ENCODE results near the gene USP5.

DNA sequence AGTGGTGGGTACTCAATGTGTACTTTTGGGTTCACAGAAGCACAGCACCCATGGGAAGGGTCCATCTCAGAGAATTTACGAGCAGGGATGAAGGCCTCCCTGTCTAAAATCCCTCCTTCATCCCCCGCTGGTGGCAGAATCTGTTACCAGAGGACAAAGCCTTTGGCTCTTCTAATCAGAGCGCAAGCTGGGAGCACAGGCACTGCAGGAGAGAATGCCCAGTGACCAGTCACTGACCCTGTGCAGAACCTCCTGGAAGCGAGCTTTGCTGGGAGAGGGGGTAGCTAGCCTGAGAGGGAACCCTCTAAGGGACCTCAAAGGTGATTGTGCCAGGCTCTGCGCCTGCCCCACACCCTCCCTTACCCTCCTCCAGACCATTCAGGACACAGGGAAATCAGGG is 31.8 kb upstream of the USP5 start:
- TF ChIP-seq POLR2A (IDR thresholded peaks at IDR 0.05): no peak
- TF ChIP-seq, protein P1, sequence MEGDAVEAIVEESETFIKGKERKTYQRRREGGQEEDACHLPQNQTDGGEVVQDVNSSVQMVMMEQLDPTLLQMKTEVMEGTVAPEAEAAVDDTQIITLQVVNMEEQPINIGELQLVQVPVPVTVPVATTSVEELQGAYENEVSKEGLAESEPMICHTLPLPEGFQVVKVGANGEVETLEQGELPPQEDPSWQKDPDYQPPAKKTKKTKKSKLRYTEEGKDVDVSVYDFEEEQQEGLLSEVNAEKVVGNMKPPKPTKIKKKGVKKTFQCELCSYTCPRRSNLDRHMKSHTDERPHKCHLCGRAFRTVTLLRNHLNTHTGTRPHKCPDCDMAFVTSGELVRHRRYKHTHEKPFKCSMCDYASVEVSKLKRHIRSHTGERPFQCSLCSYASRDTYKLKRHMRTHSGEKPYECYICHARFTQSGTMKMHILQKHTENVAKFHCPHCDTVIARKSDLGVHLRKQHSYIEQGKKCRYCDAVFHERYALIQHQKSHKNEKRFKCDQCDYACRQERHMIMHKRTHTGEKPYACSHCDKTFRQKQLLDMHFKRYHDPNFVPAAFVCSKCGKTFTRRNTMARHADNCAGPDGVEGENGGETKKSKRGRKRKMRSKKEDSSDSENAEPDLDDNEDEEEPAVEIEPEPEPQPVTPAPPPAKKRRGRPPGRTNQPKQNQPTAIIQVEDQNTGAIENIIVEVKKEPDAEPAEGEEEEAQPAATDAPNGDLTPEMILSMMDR (IDR thresholded peaks at IDR 0.05): no peak

Data from vagina (tissue), 2 donors.